ENCODE results near the gene TP53I13. TPM values are rescaled to one million over a fixed set of nuclear protein-coding genes. Genes with fewer than 3 reads are reported as not detected.

TP53I13 gene
- total and polyA plus RNA-seq, 2 of the 4 experiments (the other 2 are of a cell fraction) = 22.0 to 48.3 TPM

DNA sequence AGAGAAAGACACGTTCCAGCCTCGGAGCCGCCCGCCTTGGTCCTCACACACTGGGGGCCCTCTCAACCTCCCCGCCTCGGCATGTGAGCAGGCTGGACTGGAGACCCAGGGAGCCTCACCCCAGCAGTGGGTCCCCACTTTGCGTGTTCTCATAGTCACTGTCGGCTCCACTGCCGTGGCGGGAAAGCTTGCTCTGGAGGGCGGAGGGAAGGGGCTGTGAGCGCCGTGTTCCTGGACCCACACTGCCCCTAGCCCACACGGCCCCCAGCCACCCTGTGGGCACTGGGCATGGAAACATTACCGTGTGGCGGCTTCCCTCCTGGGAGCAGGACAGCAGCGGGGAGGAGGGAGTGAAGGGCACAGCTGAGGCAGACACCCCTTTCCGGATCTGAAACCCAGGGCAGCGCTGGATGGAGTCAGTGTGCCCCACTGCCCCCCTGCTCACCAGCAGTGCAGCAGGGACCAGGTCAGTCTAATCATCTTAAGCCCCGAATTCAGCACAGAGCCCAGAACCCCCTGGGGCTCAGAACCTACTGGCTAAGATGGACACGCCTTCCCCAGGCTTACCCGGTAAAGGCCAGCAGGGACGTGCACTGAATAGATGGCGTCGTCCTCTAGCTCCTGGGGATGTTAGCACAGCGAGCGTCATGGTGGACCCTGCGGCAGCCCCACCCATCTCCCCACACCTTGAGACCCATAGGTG lies 7.2 kb downstream of the TP53I13 start:
- no peak for TF ChIP-seq CHD1 (IDR thresholded peaks at IDR 0.05; ENCODE audit: low read depth, low read length)
- no peak for TF ChIP-seq RCOR1 (IDR thresholded peaks at IDR 0.05; ENCODE audit: insufficient replicate concordance, low read length)
- TF ChIP-seq RFX5 (IDR thresholded peaks at IDR 0.05; ENCODE audit: low read depth, low read length) = no peak
- no peak for TF ChIP-seq NFE2L2 (IDR thresholded peaks at IDR 0.05; ENCODE audit: low read depth, low read length)
- TF ChIP-seq FOS (IDR thresholded peaks at IDR 0.05; ENCODE audit: low read depth, low read length) = no peak
- no peak for TF ChIP-seq MAZ (IDR thresholded peaks at IDR 0.05; ENCODE audit: borderline replicate concordance, low read depth, low read length)
- TF ChIP-seq, protein P1, sequence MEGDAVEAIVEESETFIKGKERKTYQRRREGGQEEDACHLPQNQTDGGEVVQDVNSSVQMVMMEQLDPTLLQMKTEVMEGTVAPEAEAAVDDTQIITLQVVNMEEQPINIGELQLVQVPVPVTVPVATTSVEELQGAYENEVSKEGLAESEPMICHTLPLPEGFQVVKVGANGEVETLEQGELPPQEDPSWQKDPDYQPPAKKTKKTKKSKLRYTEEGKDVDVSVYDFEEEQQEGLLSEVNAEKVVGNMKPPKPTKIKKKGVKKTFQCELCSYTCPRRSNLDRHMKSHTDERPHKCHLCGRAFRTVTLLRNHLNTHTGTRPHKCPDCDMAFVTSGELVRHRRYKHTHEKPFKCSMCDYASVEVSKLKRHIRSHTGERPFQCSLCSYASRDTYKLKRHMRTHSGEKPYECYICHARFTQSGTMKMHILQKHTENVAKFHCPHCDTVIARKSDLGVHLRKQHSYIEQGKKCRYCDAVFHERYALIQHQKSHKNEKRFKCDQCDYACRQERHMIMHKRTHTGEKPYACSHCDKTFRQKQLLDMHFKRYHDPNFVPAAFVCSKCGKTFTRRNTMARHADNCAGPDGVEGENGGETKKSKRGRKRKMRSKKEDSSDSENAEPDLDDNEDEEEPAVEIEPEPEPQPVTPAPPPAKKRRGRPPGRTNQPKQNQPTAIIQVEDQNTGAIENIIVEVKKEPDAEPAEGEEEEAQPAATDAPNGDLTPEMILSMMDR (conservative IDR thresholded peaks at IDR 0.05; ENCODE audit: low read depth, low read length) = no peak
- Histone ChIP-seq H3K18ac (ENCODE audit: low read depth, low read length) (no peak overlapping the region), H3K56ac (ENCODE audit: extremely low read depth, insufficient read depth, low read length) (no peak overlapping the region), H2BK120ac (ENCODE audit: low read depth, low read length) (no peak overlapping the region), H3K9ac (ENCODE audit: low read depth, low read length) (no peak overlapping the region), H2AFZ (replicated peaks; ENCODE audit: low read length, poor library complexity) (peak overlapping the region; percentile 44), H4K91ac (ENCODE audit: insufficient read depth, low read depth, low read length) (no peak overlapping the region), H3K79me1 (ENCODE audit: low read depth in 1 of 2, low read length in 2 of 2) (peaks cover 0 to 38% of the 10 kb centered on the region in 2 experiments), H3K4me1 (ENCODE audit: control insufficient read depth, insufficient read depth, low read length) (peaks cover 8% of the 10 kb centered on the region; the same call in 1 of the 2 replicates), H2BK20ac (ENCODE audit: low read depth, low read length) (no peak overlapping the region), H3K4me3 (ENCODE audit: insufficient read depth, low read depth, low read length) (no peak overlapping the region), H3K23ac (ENCODE audit: low read depth, low read length) (no peak overlapping the region), H2BK5ac (ENCODE audit: low read depth, low read length, poor library complexity, severe bottlenecking) (no peak overlapping the region), H3K4ac (ENCODE audit: low read depth, low read length) (no peak overlapping the region), H3K36me3 (ENCODE audit: control insufficient read depth, insufficient read depth, low read length) (peaks cover 61% of the 10 kb centered on the region), H3K9me1 (ENCODE audit: insufficient read depth, low read length) (no peaks in the 10 kb centered on the region; the same call in 1 of the 2 replicates), H2AK5ac (ENCODE audit: low read depth, low read length) (no peak overlapping the region), H3K27me3 (ENCODE audit: control insufficient read depth, insufficient read depth, low read length) (no peaks in the 10 kb centered on the region), H3K9me3 (ENCODE audit: control insufficient read depth, insufficient read depth, low read length) (no peaks in the 10 kb centered on the region), H4K5ac (ENCODE audit: low read depth, low read length) (no peak overlapping the region), H3K4me2 (ENCODE audit: low read depth, low read length) (no peak overlapping the region), H4K20me1 (ENCODE audit: insufficient read depth, low read length) (peaks cover 7% of the 10 kb centered on the region), H3K27ac (ENCODE audit: insufficient read depth, low read length) (no peak overlapping the region), H2AK9ac (replicated peaks; ENCODE audit: low read depth, low read length, poor library complexity) (no peak overlapping the region), H2BK15ac (ENCODE audit: low read depth, low read length) (no peak overlapping the region), H4K8ac (ENCODE audit: low read depth in 2 of 2, low read length in 2 of 2) (no peak overlapping the region), H3K14ac (replicated peaks; ENCODE audit: low read depth, low read length) (no peak overlapping the region)
- in situ Hi-C loops (cut with MboI; ENCODE audit: low sequenced_read_pairs) = no loop called here
- dilution Hi-C loops (cut with HindIII; ENCODE audit: low sequenced_read_pairs, unreplicated experiment) = no loop called here
- ATAC-seq (ENCODE audit: low read depth) (no peak), DNase-seq (no peak)
- CTCF ChIA-PET = no interaction called here
- WGBS, 2 experiments (ENCODE audit: extremely low coverage in 2 of 2, insufficient read length in 1 of 2) = 92% methylated on average over 8 of the region's 28 CpGs; no CpG with 5 or more reads in 1 of the 2 experiments
- POLR2A ChIA-PET (ENCODE audit: unreplicated experiment) = no interaction called here
- no TSS peak for BruUV-seq (replicated peaks)
- intact Hi-C loops (cut with micrococcal nuclease) = no loop called here

Data from IMR-90 (cell line).